Endodermal cell (in vitro differentiated cells): ENCODE measurements around the gene BAIAP2. TPM values are rescaled to one million over a fixed set of nuclear protein-coding genes. Genes with fewer than 3 reads are reported as not detected.

Experiments
- DNase-seq: peaks from one replicate; pipeline ENCODE4 v3.0.0-alpha.2; 2017
- H3K27ac ChIP-seq: 2 replicates; pipeline ENCODE4 v1.5.1; 2013; ENCODE audit warnings: mild to moderate bottlenecking, low read depth, low read length, moderate library complexity
- H3K27me3 ChIP-seq: 2 replicates; pipeline ENCODE4 v1.6.1; 2013; ENCODE audit warnings: mild to moderate bottlenecking, low read length, moderate library complexity; ENCODE audit not compliant: insufficient read depth, control insufficient read depth, poor library complexity, severe bottlenecking
- H3K36me3 ChIP-seq: 2 replicates; pipeline ENCODE4 v1.7.0; 2013; ENCODE audit warnings: mild to moderate bottlenecking, low read length, moderate library complexity; ENCODE audit not compliant: control insufficient read depth, insufficient read depth
- H3K4me1 ChIP-seq: one replicate; pipeline ENCODE4 v1.7.0; 2013; ENCODE audit warnings: low read length; ENCODE audit not compliant: control insufficient read depth, insufficient read depth
- H3K4me3 ChIP-seq: 2 replicates; pipeline ENCODE4 v1.5.1; 2013; ENCODE audit warnings: mild to moderate bottlenecking, low read length, moderate library complexity
- H3K9ac ChIP-seq: 2 replicates; pipeline ENCODE4 v1.6.1; 2013; ENCODE audit warnings: mild to moderate bottlenecking, low read length, moderate library complexity; ENCODE audit not compliant: poor library complexity, severe bottlenecking; ENCODE audit errors: extremely low read depth
- H3K9me3 ChIP-seq: 2 replicates; pipeline ENCODE4 v1.6.1; 2013; ENCODE audit warnings: mild to moderate bottlenecking, low read length, moderate library complexity; ENCODE audit not compliant: control insufficient read depth
- H3K27ac Mint-ChIP-seq: 2 replicates; pipeline ENCODE4 v1.8.0; 2020; ENCODE audit warnings: mixed read lengths
- H3K27me3 Mint-ChIP-seq: 2 replicates; pipeline ENCODE4 v1.8.0; 2021; ENCODE audit warnings: mild to moderate bottlenecking, mixed read lengths; ENCODE audit not compliant: insufficient read depth
- H3K36me3 Mint-ChIP-seq: 2 replicates; pipeline ENCODE4 v1.8.0; 2020; ENCODE audit warnings: low read depth, mixed read lengths
- H3K4me1 Mint-ChIP-seq: 2 replicates; pipeline ENCODE4 v1.8.0; 2020; ENCODE audit warnings: mixed read lengths
- H3K4me3 Mint-ChIP-seq: 2 replicates; pipeline ENCODE4 v1.8.0; 2020; ENCODE audit warnings: mild to moderate bottlenecking, moderate library complexity, mixed read lengths
- H3K9me3 Mint-ChIP-seq: 2 replicates; pipeline ENCODE4 v1.8.0; 2020; ENCODE audit warnings: mild to moderate bottlenecking, mixed read lengths
- WGBS, 2 experiments: methylation state at CpG; one replicate each; pipeline versions ENCODE4 v1.1.5 to v1.1.7; 2013; ENCODE audit warnings: missing lambda C conversion rate in 2 of 2, mixed read lengths in 1 of 2; ENCODE audit not compliant: insufficient coverage in 1 of 2, insufficient read length in 1 of 2; 5-methylcytosine and 5-hydroxymethylcytosine counted together
- total RNA-seq, 2 donors: library from RNA; stranded (reverse); fragmentation: NEBNext Ultra II Directional in 1 of 2; extraction: Animal tissue kit (Norgen Biotek cat#: 25700) in 1 of 2; gene quantifications; 2 replicates in 1 of 2; 3 replicates in 1 of 2; pipeline ENCODE4 v1.2.1, GENCODE V29; 2021
- TF ChIP-seq, protein P1 (sequence below): fragments of 200-600 bp; sonication (generic); conservative IDR thresholded peaks from 2 replicates; pipeline ENCODE4 v1.5.0; 2021; ENCODE audit warnings: antibody characterized with exemption, mild to moderate bottlenecking

BAIAP2 gene
- total RNA-seq, 2 donors from 2014 or later, result 24.9 to 32.7 TPM

DNA sequence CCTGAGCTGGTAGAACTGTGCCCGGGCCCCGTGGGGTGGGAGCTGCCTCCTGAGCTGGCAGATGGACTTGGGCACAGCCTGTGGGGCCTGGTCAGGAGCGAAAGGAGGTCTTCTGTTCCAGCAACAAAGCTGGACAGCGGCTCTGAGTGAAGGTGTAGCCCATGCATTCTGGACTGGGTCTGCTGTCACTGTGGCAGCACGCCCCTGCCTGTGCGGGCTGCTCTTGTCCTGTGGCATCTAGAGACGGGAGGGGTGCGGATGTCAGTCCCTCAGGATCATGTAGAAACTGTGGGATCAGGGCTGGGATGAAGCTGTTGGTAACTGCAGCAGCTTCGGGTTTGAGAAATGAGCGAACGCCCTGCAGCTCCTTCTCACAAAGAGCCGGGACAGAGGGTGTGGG lies 19.4 kb downstream of the BAIAP2 start:
- peaks cover 3% of the 10 kb centered on the region for H3K4me1 ChIP-seq
- TF ChIP-seq, protein P1, sequence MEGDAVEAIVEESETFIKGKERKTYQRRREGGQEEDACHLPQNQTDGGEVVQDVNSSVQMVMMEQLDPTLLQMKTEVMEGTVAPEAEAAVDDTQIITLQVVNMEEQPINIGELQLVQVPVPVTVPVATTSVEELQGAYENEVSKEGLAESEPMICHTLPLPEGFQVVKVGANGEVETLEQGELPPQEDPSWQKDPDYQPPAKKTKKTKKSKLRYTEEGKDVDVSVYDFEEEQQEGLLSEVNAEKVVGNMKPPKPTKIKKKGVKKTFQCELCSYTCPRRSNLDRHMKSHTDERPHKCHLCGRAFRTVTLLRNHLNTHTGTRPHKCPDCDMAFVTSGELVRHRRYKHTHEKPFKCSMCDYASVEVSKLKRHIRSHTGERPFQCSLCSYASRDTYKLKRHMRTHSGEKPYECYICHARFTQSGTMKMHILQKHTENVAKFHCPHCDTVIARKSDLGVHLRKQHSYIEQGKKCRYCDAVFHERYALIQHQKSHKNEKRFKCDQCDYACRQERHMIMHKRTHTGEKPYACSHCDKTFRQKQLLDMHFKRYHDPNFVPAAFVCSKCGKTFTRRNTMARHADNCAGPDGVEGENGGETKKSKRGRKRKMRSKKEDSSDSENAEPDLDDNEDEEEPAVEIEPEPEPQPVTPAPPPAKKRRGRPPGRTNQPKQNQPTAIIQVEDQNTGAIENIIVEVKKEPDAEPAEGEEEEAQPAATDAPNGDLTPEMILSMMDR, result no peak
- Mint-ChIP-seq H3K27me3 (no peaks in the 10 kb centered on the region), H3K9me3 (no peaks in the 10 kb centered on the region), H3K4me3 (no peak overlapping the region), H3K4me1 (peaks cover 12% of the 10 kb centered on the region), H3K27ac (peak overlapping the region; percentile 72), H3K36me3 (peaks cover 4% of the 10 kb centered on the region)
- no peaks in the 10 kb centered on the region for H3K9me3 ChIP-seq
- no peak for DNase-seq
- H3K36me3 ChIP-seq, result no peaks in the 10 kb centered on the region
- H3K27me3 ChIP-seq, result no peaks in the 10 kb centered on the region
- H3K4me3 ChIP-seq, result no peak overlapping the region
- H3K9ac ChIP-seq, result no peak overlapping the region
- WGBS, 2 experiments, result 92 to 100% methylated on average over 8 to 12 of the region's 12 CpGs
- no peak overlapping the region for H3K27ac ChIP-seq

GRCh38 chr17:81054881-81055370 lies 20.0 kb downstream of the BAIAP2 start:
- Mint-ChIP-seq H3K9me3 (no peaks in the 10 kb centered on the region), H3K4me1 (peaks cover 10% of the 10 kb centered on the region), H3K27ac (no peak overlapping the region), H3K4me3 (no peak overlapping the region), H3K27me3 (no peaks in the 10 kb centered on the region), H3K36me3 (peaks cover 4% of the 10 kb centered on the region)
- H3K9me3 ChIP-seq, result no peaks in the 10 kb centered on the region
- no peak overlapping the region for H3K27ac ChIP-seq
- WGBS, 2 experiments, result 90% methylated on average over 8 to 17 of the region's 17 CpGs
- no peak for DNase-seq
- H3K9ac ChIP-seq, result no peak overlapping the region
- TF ChIP-seq, protein P1, result no peak
- peaks cover 3% of the 10 kb centered on the region for H3K4me1 ChIP-seq
- no peaks in the 10 kb centered on the region for H3K36me3 ChIP-seq
- H3K4me3 ChIP-seq, result no peak overlapping the region
- H3K27me3 ChIP-seq, result no peaks in the 10 kb centered on the region

GRCh38 chr17:81056312-81056711 lies 21.4 kb downstream of the BAIAP2 start:
- no peak overlapping the region for H3K4me3 ChIP-seq
- H3K27me3 ChIP-seq, result no peaks in the 10 kb centered on the region
- Mint-ChIP-seq H3K27me3 (no peaks in the 10 kb centered on the region), H3K36me3 (peaks cover 9% of the 10 kb centered on the region), H3K4me1 (peaks cover 14% of the 10 kb centered on the region), H3K27ac (no peak overlapping the region), H3K9me3 (no peaks in the 10 kb centered on the region), H3K4me3 (no peak overlapping the region)
- 93 to 96% methylated on average over 16 to 19 of the region's 19 CpGs for WGBS, 2 experiments
- no peak for DNase-seq
- no peak overlapping the region for H3K9ac ChIP-seq
- H3K27ac ChIP-seq, result peak overlapping the region; percentile 32
- H3K9me3 ChIP-seq, result no peaks in the 10 kb centered on the region
- TF ChIP-seq, protein P1, result no peak
- peaks cover 3% of the 10 kb centered on the region for H3K4me1 ChIP-seq
- H3K36me3 ChIP-seq, result peaks cover 3% of the 10 kb centered on the region
